Measurements from ENCODE around the gene ZIC4. TPM values are rescaled to one million over a fixed set of nuclear protein-coding genes. Genes with fewer than 3 reads are reported as not detected.

Gene ZIC4
- total RNA-seq, 4 donors from 2014 or later: 3.4 to 7.0 (median 4.5) TPM

DNA sequence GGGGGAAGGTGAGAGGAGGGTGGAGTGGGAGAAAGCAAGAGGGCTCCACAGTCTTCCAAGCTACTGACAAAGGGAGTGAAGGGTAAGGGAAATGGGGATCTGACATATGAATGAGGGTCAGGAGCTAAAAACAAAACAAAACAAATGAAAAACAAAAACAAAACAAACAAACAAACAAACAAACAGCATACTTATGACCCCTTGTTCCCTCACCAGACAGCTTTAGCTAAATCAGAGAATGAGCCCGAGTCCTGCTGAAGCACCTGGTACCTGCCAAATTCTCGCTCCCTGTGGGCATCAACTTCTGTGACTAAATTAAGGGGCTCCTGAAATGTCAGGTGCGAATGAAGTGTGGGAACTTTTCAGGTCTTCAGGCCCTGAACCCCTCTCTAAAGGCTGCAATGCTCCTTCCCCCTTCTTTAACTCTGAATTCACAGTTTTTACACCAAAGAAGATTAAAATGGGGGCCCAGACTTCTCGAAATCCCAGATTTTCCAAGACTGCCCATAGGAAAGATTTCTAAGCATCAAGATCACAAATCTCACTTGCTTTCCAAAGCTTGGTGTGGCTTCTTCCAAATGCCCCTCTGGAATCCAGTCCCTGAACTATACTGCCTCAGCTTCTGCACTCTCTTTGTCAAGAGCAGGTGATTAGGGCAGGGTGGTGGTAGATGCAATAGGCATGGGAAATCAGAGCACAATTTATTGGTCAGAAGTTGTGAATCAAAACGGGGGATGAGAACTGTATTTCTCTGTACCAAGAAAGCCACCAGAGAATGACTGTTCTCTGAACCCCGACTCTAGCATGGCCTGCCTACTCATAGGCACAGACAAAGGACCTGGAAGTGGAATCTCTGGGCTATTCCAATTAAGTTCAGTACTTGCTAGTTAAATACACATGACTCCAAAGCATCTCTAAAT is 40.9 kb downstream of the ZIC4 start:
- TF ChIP-seq, protein P1, sequence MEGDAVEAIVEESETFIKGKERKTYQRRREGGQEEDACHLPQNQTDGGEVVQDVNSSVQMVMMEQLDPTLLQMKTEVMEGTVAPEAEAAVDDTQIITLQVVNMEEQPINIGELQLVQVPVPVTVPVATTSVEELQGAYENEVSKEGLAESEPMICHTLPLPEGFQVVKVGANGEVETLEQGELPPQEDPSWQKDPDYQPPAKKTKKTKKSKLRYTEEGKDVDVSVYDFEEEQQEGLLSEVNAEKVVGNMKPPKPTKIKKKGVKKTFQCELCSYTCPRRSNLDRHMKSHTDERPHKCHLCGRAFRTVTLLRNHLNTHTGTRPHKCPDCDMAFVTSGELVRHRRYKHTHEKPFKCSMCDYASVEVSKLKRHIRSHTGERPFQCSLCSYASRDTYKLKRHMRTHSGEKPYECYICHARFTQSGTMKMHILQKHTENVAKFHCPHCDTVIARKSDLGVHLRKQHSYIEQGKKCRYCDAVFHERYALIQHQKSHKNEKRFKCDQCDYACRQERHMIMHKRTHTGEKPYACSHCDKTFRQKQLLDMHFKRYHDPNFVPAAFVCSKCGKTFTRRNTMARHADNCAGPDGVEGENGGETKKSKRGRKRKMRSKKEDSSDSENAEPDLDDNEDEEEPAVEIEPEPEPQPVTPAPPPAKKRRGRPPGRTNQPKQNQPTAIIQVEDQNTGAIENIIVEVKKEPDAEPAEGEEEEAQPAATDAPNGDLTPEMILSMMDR (IDR thresholded peaks at IDR 0.05; ENCODE audit: low read depth): no peak

DNA sequence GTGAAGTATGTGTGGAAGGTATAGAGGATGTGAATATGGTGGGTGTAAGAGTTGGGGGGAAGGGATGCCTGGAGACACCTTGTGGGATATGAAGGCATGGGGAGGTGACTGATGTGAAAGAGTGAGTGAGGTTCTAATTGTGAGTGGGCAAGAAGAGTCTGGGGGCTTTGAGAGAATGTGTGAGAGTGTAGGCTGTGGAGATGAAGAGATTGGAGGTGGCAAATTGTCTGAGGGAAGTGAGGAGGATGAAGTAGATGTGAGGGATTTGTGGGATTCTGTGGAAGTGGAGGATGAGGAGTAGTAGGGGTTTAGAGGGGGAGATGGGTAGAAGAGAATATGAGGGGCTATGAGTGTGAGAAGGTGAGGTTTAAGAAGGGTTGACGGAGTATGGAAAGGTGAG is 41.6 kb downstream of the ZIC4 start:
- TF ChIP-seq, protein P1 (IDR thresholded peaks at IDR 0.05; ENCODE audit: low read depth): no peak

DNA sequence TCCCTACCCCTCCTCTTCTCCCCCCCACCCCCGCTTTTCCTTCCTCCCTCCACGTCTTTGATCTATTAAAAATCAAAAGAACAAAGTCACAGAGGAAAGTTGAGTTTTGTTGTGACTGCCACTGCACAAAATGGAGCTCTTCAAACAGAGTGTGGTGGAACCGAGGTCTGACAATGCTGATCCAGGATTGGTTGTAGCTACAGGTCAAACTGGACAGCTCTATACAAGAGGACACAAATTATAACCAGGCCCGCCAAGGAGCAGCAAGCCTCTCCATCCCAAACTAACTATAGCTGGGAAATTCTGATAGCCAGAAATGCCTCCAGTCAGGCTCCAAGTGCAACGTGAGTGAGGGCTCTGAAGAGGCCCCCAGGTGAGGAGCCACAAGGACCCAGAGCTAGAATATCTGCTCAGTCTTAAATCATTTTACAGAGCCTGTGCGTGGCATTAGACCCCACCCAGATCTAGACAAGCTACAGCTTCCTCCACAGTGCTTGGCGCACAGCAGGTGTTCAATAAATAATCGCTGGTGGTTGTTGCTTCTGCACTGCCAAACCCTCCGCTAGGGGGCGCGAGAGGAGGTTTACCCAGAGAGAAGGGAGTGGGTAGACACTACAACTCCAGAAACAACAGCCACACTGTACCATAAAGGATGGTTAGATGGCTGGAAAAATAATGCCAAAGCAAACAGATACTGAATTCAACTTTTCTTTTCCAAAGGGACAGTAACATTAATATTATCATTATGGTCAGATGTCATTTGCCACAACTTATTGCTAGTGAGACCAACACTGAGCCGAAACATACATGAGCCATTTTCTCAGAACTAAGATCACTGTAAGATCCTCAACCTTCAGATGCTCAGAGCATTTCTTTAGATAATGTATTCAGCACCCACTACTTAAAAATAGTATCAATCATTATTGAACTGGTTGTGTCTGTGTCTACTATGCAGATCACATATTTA is 44.6 kb downstream of the ZIC4 start:
- TF ChIP-seq, protein P1 (IDR thresholded peaks at IDR 0.05; ENCODE audit: low read depth): no peak

DNA sequence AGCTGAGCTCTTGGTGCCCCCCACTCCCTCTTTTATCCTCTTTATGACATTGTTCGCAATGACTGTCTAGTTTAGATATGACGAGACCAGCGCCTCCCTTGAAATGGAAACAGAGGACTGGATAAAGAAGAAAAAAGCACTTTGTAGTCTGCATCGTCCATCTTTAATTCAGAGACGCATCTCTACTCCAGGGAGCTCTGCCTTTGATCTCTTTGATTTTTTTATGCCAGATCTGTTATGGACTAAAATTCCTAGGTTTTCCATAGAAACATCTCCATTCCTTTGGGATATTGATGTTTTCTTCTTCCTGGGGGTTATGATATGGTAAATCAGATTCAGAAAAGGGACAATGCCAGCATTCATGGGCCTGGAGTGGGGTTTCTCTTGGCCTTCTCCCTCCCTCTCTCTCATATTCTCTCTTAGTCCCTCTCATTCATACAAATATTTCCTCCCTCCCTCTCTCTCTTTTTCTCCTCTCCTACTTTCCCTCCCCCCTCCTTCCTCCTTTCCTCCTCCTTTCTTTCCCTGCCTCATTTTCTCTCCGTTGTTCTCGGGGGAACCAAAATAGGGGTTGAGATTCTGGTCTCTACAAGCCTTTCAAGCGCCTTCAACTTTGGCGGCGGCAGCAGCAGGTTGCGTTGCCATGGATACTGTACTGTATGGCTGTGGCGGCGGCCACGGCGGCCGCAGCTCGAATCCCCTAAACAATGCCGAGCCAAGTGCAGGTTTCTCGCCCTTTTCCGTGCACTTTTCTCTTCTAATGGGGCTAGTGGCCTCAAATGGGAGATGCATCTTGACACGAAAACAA is 45.5 kb downstream of the ZIC4 start:
- TF ChIP-seq, protein P1 (IDR thresholded peaks at IDR 0.05; ENCODE audit: low read depth): no peak

DNA sequence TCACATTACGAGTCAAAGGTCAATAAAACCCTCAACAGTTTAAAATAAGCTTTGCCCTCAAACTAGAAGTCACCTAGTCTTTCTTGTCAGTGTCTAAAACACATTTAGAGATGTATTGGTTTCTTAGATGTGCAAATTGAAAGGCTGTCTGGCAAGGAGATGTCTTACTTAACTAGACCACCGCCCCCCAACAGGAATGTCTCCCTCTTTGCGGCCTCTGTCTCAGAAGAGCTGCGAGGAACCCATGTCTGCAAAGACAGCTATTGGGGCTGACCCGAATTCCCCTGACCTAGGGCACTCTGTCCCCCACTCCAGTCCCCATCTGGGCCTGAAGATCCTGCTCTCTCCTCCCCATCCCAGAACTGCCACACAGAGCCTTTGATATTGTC is 46.3 kb downstream of the ZIC4 start:
- TF ChIP-seq, protein P1 (IDR thresholded peaks at IDR 0.05; ENCODE audit: low read depth): no peak

DNA sequence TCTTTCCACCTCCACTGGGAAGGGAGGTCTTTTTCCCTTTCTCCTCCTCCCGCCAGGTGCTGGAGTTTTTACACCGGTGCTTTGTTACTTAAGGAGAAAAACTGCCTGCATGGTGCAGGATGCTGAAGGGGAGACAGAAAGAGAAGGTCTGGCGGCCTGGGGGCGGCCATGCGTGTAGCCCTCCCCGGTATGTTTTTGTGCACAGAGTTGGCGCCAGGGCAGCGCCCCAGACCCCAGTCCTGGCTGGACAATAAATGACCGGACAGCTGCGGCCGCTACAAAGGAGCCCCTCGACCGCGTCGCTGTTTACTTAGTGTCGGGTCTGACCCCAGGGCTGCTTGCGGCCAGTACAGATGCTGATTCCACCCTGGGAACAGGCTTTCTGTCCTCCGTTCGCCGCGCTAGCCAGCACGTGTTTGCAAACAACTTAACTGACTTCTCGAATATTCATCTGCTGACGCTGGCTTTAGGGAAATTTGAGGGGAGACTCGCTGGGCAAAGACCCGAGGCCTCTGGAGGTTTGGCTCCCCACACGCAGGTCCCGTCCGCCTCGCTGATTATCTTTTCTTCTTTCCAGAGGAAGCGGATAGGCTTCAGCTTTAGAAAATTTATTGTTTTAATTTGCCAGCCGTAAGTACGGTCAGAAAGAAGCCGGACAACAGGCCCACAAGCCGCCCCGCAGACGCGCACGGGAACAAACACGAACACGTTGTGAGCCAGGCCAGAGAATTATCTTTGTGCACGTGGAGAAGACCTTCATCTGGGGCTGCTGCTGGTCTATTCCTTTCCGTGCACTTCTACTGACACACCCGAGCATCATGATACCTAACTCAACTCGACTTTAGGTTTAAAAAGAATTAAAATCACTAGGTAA is 46.9 kb downstream of the ZIC4 start:
- TF ChIP-seq, protein P1 (IDR thresholded peaks at IDR 0.05; ENCODE audit: low read depth): no peak
